Cardiac muscle cell (in vitro differentiated cells and primary cell): Measurements from ENCODE around the gene MLN. TPM values are rescaled to one million over a fixed set of nuclear protein-coding genes. Genes with fewer than 3 reads are reported as not detected.

Experiments used
- DNase-seq, 2 donors: peaks; one replicate each; pipeline versions ENCODE4 v3.0.0 to v3.0.0-alpha.2; 2010 to 2017; ENCODE audit warnings: low read depth in 1 of 2, low spot score in 1 of 2
- H3K27ac ChIP-seq: fragments of 200-600 bp; sonication (generic); 2 replicates; pipeline ENCODE4 v1.5.1; 2016
- H3K27me3 ChIP-seq: fragments of 200-600 bp; sonication (generic); 2 replicates; pipeline ENCODE4 v1.6.0; 2016; ENCODE audit warnings: control low read depth
- H3K36me3 ChIP-seq: fragments of 200-600 bp; sonication (generic); 2 replicates; pipeline ENCODE4 v1.5.1; 2016; ENCODE audit warnings: control low read depth
- H3K4me1 ChIP-seq: fragments of 200-600 bp; sonication (generic); 2 replicates; pipeline ENCODE4 v1.8.1; 2017; ENCODE audit warnings: low read depth, mild to moderate bottlenecking, mixed run types
- H3K4me3 ChIP-seq: fragments of 200-600 bp; sonication (generic); 2 replicates; pipeline ENCODE4 v1.5.1; 2016; ENCODE audit warnings: mild to moderate bottlenecking
- H3K9me3 ChIP-seq: fragments of 200-600 bp; sonication (generic); 2 replicates; pipeline ENCODE4 v1.5.1; 2017; ENCODE audit warnings: low read depth, mild to moderate bottlenecking, control low read depth
- polyA plus RNA-seq: library from polyadenylated mRNA; unstranded; fragments of >200 nt; fragmentation: Nextera tagmentation; extraction: Ambion mirVana; gene quantifications from 2 replicates; pipeline ENCODE4 v1.2.1, GENCODE V29; 2016
- total RNA-seq: library from RNA; depleted of rRNA; stranded (reverse); fragments of >200 nt; gene quantifications from 2 replicates; pipeline ENCODE4 v1.2.3, GENCODE V29; 2016
- TF ChIP-seq, protein P1 (sequence below): IDR thresholded peaks from 2 replicates; pipeline ENCODE4 v1.5.1; 2012; ENCODE audit warnings: low read depth, mild to moderate bottlenecking, low read length

Gene MLN
- total and polyA plus RNA-seq, 2 experiments from 2014 or later, result 0.55 TPM; not detected in 1

GRCh38 chr6:33839399-33840047 is 35.7 kb upstream of the MLN start:
- no peaks in the 10 kb centered on the region for H3K36me3 ChIP-seq
- no peak overlapping the region for H3K27ac ChIP-seq
- H3K27me3 ChIP-seq, result no peaks in the 10 kb centered on the region
- H3K9me3 ChIP-seq, result no peaks in the 10 kb centered on the region
- TF ChIP-seq, protein P1, sequence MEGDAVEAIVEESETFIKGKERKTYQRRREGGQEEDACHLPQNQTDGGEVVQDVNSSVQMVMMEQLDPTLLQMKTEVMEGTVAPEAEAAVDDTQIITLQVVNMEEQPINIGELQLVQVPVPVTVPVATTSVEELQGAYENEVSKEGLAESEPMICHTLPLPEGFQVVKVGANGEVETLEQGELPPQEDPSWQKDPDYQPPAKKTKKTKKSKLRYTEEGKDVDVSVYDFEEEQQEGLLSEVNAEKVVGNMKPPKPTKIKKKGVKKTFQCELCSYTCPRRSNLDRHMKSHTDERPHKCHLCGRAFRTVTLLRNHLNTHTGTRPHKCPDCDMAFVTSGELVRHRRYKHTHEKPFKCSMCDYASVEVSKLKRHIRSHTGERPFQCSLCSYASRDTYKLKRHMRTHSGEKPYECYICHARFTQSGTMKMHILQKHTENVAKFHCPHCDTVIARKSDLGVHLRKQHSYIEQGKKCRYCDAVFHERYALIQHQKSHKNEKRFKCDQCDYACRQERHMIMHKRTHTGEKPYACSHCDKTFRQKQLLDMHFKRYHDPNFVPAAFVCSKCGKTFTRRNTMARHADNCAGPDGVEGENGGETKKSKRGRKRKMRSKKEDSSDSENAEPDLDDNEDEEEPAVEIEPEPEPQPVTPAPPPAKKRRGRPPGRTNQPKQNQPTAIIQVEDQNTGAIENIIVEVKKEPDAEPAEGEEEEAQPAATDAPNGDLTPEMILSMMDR, result no peak
- H3K4me3 ChIP-seq, result no peak overlapping the region
- peaks cover 10% of the 10 kb centered on the region for H3K4me1 ChIP-seq
- peak in 1 of 2 donors; percentile 51 for DNase-seq

- Histone ChIP-seq H3K4me1 (peaks cover 10% of the 10 kb centered on the region), H3K27me3 (no peaks in the 10 kb centered on the region), H3K27ac (no peak overlapping the region), H3K4me3 (no peak overlapping the region), H3K36me3 (no peaks in the 10 kb centered on the region), H3K9me3 (no peaks in the 10 kb centered on the region)
- no peak for DNase-seq
- TF ChIP-seq, protein P1, result no peak
These were observed 35.2 kb upstream of the MLN start for GRCh38 chr6:33838983-33839382.

- Histone ChIP-seq H3K4me1 (peaks cover 10% of the 10 kb centered on the region), H3K27me3 (no peaks in the 10 kb centered on the region), H3K36me3 (no peaks in the 10 kb centered on the region), H3K4me3 (no peak overlapping the region), H3K27ac (no peak overlapping the region), H3K9me3 (no peaks in the 10 kb centered on the region)
- peak in 1 of 2 donors; percentile 72 for DNase-seq
- TF ChIP-seq, protein P1, result no peak
These were observed 34.3 kb upstream of the MLN start for GRCh38 chr6:33837971-33838665.

DNA sequence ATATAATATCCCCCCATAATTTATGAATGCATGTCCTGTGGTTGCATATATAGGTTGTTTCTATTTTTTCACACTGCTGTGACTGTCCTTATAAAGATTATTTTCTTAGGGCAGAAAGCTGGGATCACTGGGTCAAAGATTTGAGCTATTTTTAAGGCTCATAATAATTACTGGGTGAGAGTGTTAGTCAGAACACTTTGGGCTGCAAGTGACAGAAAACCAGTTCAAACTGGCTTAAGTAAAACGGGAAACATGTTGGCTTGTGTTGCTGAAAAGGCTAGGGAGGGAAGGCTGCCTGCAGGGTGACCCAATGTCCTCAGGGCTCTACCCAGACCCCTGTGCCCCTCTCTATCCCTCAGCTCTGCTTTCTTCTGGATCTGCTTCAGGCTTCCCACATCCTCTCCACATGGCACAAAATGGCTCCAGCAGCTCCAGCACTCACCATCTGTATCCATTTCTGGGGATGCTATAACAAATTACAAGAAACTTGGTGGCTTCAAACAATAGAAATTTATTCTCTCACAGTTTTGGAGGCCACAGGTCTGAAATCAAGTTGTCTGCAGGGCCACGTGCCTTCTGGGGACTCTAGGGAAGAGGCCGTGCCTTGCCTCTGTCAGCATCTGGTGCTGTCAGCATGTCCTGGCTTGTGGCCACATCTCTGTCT is 33.1 kb upstream of the MLN start:
- no peak overlapping the region for H3K4me3 ChIP-seq
- H3K27ac ChIP-seq, result no peak overlapping the region
- H3K4me1 ChIP-seq, result peaks cover 10% of the 10 kb centered on the region
- TF ChIP-seq, protein P1, result no peak
- H3K9me3 ChIP-seq, result no peaks in the 10 kb centered on the region
- no peak for DNase-seq
- no peaks in the 10 kb centered on the region for H3K36me3 ChIP-seq
- no peaks in the 10 kb centered on the region for H3K27me3 ChIP-seq

GRCh38 chr6:33834401-33835392 is 30.9 kb upstream of the MLN start:
- H3K36me3 ChIP-seq, result no peaks in the 10 kb centered on the region
- peaks cover 7% of the 10 kb centered on the region for H3K4me1 ChIP-seq
- no peak overlapping the region for H3K4me3 ChIP-seq
- H3K9me3 ChIP-seq, result no peaks in the 10 kb centered on the region
- H3K27ac ChIP-seq, result no peak overlapping the region
- no peak for DNase-seq
- H3K27me3 ChIP-seq, result no peaks in the 10 kb centered on the region
- TF ChIP-seq, protein P1, result no peak
